ENCODE results near the gene UHMK1. TPM values are rescaled to one million over a fixed set of nuclear protein-coding genes. Genes with fewer than 3 reads are reported as not detected.

Gene UHMK1
- total RNA-seq, 1 experiment from 2014 or later = 75.1 TPM

GRCh38 chr1:162550925-162551324 is 53.3 kb downstream of the UHMK1 start:
- intact Hi-C loops (cut with micrococcal nuclease) = no loop called here
- Histone ChIP-seq H3K27ac (ENCODE audit: low read depth, low read length) (no peak overlapping the region), H3K79me2 (ENCODE audit: insufficient read depth, low read length) (no peaks in the 10 kb centered on the region), H4K20me1 (ENCODE audit: insufficient read depth) (no peaks in the 10 kb centered on the region), H3K9me3 (ENCODE audit: control insufficient read depth in 1 of 2, insufficient read depth in 1 of 2, low read depth in 1 of 2, low read length in 2 of 2) (no peaks in the 10 kb centered on the region), H2AFZ (ENCODE audit: low read depth, low read length, poor library complexity, severe bottlenecking) (no peak overlapping the region), H3K4me1 (ENCODE audit: control insufficient read depth in 1 of 2, insufficient read depth in 2 of 2, low read length in 2 of 2) (no peaks in the 10 kb centered on the region), H3K9me2 (ENCODE audit: insufficient read depth) (no peaks in the 10 kb centered on the region), H3K4me2 (ENCODE audit: low read length) (no peak overlapping the region), H3K27me3 (ENCODE audit: insufficient read depth, low read length) (no peaks in the 10 kb centered on the region), H3K4me3 (replicated peaks in 1 of 2; ENCODE audit: low read depth in 1 of 2, low read length in 2 of 2) (no peak overlapping the region), H3K36me3 (ENCODE audit: control insufficient read depth in 1 of 2, insufficient read depth in 2 of 2, low read length in 2 of 2) (no peaks in the 10 kb centered on the region), H3K9ac (ENCODE audit: low read length) (no peak overlapping the region)
- no peak for ATAC-seq
- ChIA-PET RAD21 (ENCODE audit: low non-redundant PET in 1 of 2, low total read pairs in 2 of 2, uncharacterized antibody in 2 of 2, unreplicated experiment in 2 of 2) (no interaction called here), CTCF (no interaction called here), POLR2A (no interaction called here)
- TF ChIP-seq CBX3 (IDR thresholded peaks at IDR 0.05; ENCODE audit: low read depth) (no peak), CTCF (IDR thresholded peaks at IDR 0.05 in 2 of 3, conservative IDR thresholded peaks at IDR 0.05 in 1 of 3; ENCODE audit: borderline replicate concordance in 1 of 3, insufficient read depth in 1 of 3, low read depth in 2 of 3, low read length in 2 of 3) (no peak), SIN3A (IDR thresholded peaks at IDR 0.05; ENCODE audit: low read depth) (no peak), CEBPB (IDR thresholded peaks at IDR 0.05; ENCODE audit: low read depth) (no peak), EGR1 (IDR thresholded peaks at IDR 0.05; ENCODE audit: low read depth) (no peak), ZNF274 (IDR thresholded peaks at IDR 0.05; ENCODE audit: low read depth, low read length) (no peak)
- BruUV-seq (replicated peaks) = no TSS peak
- no peak for DNase-seq (ENCODE audit: low read depth, low spot score)

GRCh38 chr1:162551969-162552683 is 54.5 kb downstream of the UHMK1 start:
- ATAC-seq = no peak
- Histone ChIP-seq H3K4me2 (ENCODE audit: low read length) (no peak overlapping the region), H3K36me3 (ENCODE audit: control insufficient read depth in 1 of 2, insufficient read depth in 2 of 2, low read length in 2 of 2) (no peaks in the 10 kb centered on the region), H3K27me3 (ENCODE audit: insufficient read depth, low read length) (no peaks in the 10 kb centered on the region), H4K20me1 (ENCODE audit: insufficient read depth) (no peaks in the 10 kb centered on the region), H3K9me2 (ENCODE audit: insufficient read depth) (no peaks in the 10 kb centered on the region), H3K27ac (ENCODE audit: low read depth, low read length) (no peak overlapping the region), H3K4me3 (replicated peaks in 1 of 2; ENCODE audit: low read depth in 1 of 2, low read length in 2 of 2) (no peak overlapping the region), H3K79me2 (ENCODE audit: insufficient read depth, low read length) (no peaks in the 10 kb centered on the region), H3K9me3 (ENCODE audit: control insufficient read depth in 1 of 2, insufficient read depth in 1 of 2, low read depth in 1 of 2, low read length in 2 of 2) (no peaks in the 10 kb centered on the region), H3K9ac (ENCODE audit: low read length) (no peak overlapping the region), H3K4me1 (ENCODE audit: control insufficient read depth in 1 of 2, insufficient read depth in 2 of 2, low read length in 2 of 2) (no peaks in the 10 kb centered on the region), H2AFZ (ENCODE audit: low read depth, low read length, poor library complexity, severe bottlenecking) (no peak overlapping the region)
- no TSS peak for BruUV-seq (replicated peaks)
- intact Hi-C loops (cut with micrococcal nuclease) = no loop called here
- POLR2A ChIA-PET = no interaction called here
- DNase-seq (ENCODE audit: low read depth, low spot score) = no peak
- CTCF ChIA-PET = no interaction called here
- RAD21 ChIA-PET (ENCODE audit: low non-redundant PET in 1 of 2, low total read pairs in 2 of 2, uncharacterized antibody in 2 of 2, unreplicated experiment in 2 of 2) = no interaction called here
- no peak for TF ChIP-seq EZH2 (IDR thresholded peaks at IDR 0.05)
- no peak for TF ChIP-seq ZBTB33 (IDR thresholded peaks at IDR 0.05; ENCODE audit: extremely low read depth, insufficient replicate concordance, low read length)
- no peak for TF ChIP-seq ZFX (IDR thresholded peaks at IDR 0.05)
- no peak for TF ChIP-seq SIN3A (IDR thresholded peaks at IDR 0.05; ENCODE audit: low read depth)
- no peak for TF ChIP-seq ATF3 (IDR thresholded peaks at IDR 0.05)
- no peak for TF ChIP-seq CBX3 (IDR thresholded peaks at IDR 0.05; ENCODE audit: low read depth)
- no peak for TF ChIP-seq EZH2phosphoT487 (IDR thresholded peaks at IDR 0.05; ENCODE audit: borderline replicate concordance)
- no peak for TF ChIP-seq ZNF274 (IDR thresholded peaks at IDR 0.05; ENCODE audit: low read depth, low read length)
- no peak for TF ChIP-seq TCF7L2 (IDR thresholded peaks at IDR 0.05; ENCODE audit: borderline replicate concordance, extremely low read depth, insufficient read depth, insufficient read length)
- TF ChIP-seq SP1 (IDR thresholded peaks at IDR 0.05; ENCODE audit: low read depth) = no peak
- no peak for TF ChIP-seq SRF (IDR thresholded peaks at IDR 0.05; ENCODE audit: low read depth)

Data from HCT116 (cell line).